ENCODE results near the gene KANSL1L.

KANSL1L gene

GRCh38 chr2:210055825-210056224, 115.4 kb downstream of the KANSL1L start:
- no peak for TF ChIP-seq RAD21 (IDR thresholded peaks at IDR 0.05; ENCODE audit: low read depth)
- no peak for TF ChIP-seq ZBTB7A (IDR thresholded peaks at IDR 0.05; ENCODE audit: low read depth)
- TF ChIP-seq NFIC (IDR thresholded peaks at IDR 0.05), result no peak
- no peak for TF ChIP-seq EGR1 (IDR thresholded peaks at IDR 0.05)
- no peak for TF ChIP-seq EP300 (IDR thresholded peaks at IDR 0.05; ENCODE audit: borderline replicate concordance)
- TF ChIP-seq TEAD4 (IDR thresholded peaks at IDR 0.05), result no peak
- TF ChIP-seq REST (IDR thresholded peaks at IDR 0.05; ENCODE audit: low read depth), result no peak
- TF ChIP-seq MAX (IDR thresholded peaks at IDR 0.05), result no peak
- no peak for TF ChIP-seq TAF1 (IDR thresholded peaks at IDR 0.05; ENCODE audit: low read depth)

GRCh38 chr2:210054696-210055095, 116.5 kb downstream of the KANSL1L start:
- TF ChIP-seq MAX (IDR thresholded peaks at IDR 0.05) (no peak), REST (IDR thresholded peaks at IDR 0.05; ENCODE audit: low read depth) (no peak), CREB1 (IDR thresholded peaks at IDR 0.05; ENCODE audit: low read depth) (no peak), ZBTB7A (IDR thresholded peaks at IDR 0.05; ENCODE audit: low read depth) (no peak), TAF1 (IDR thresholded peaks at IDR 0.05; ENCODE audit: low read depth) (no peak), TEAD4 (IDR thresholded peaks at IDR 0.05) (no peak), RAD21 (IDR thresholded peaks at IDR 0.05; ENCODE audit: low read depth) (no peak), USF1 (IDR thresholded peaks at IDR 0.05) (no peak), YY1 (IDR thresholded peaks at IDR 0.05; ENCODE audit: low read depth) (no peak), EGR1 (IDR thresholded peaks at IDR 0.05) (no peak), EP300 (IDR thresholded peaks at IDR 0.05; ENCODE audit: borderline replicate concordance) (no peak), FOXM1 (IDR thresholded peaks at IDR 0.05; ENCODE audit: borderline replicate concordance, low read depth) (no peak)

GRCh38 chr2:210050885-210051284, 120.3 kb downstream of the KANSL1L start:
- TF ChIP-seq TEAD4 (IDR thresholded peaks at IDR 0.05) (no peak), MAX (IDR thresholded peaks at IDR 0.05) (no peak), REST (IDR thresholded peaks at IDR 0.05; ENCODE audit: low read depth) (no peak), CEBPB (IDR thresholded peaks at IDR 0.05) (no peak), ZBTB7A (IDR thresholded peaks at IDR 0.05; ENCODE audit: low read depth) (no peak), USF1 (IDR thresholded peaks at IDR 0.05) (no peak), FOXM1 (IDR thresholded peaks at IDR 0.05; ENCODE audit: borderline replicate concordance, low read depth) (no peak), CREB1 (IDR thresholded peaks at IDR 0.05; ENCODE audit: low read depth) (no peak), EGR1 (IDR thresholded peaks at IDR 0.05) (no peak), EP300 (IDR thresholded peaks at IDR 0.05; ENCODE audit: borderline replicate concordance) (no peak), RAD21 (IDR thresholded peaks at IDR 0.05; ENCODE audit: low read depth) (no peak), TAF1 (IDR thresholded peaks at IDR 0.05; ENCODE audit: low read depth) (no peak), TCF12 (IDR thresholded peaks at IDR 0.05; ENCODE audit: low read depth) (no peak), YY1 (IDR thresholded peaks at IDR 0.05; ENCODE audit: low read depth) (no peak)

- no peak for TF ChIP-seq CEBPB (IDR thresholded peaks at IDR 0.05)
These were observed 121.4 kb downstream of the KANSL1L start for GRCh38 chr2:210049831-210050230.
